Mucosa of descending colon (tissue), 3 donors: ENCODE results near the gene SGCG. TPM values are rescaled to one million over a fixed set of nuclear protein-coding genes. Genes with fewer than 3 reads are reported as not detected.

Experiments
- ATAC-seq: fragments of 200-7000 bp; cut with Tn5 transposase; one replicate; pipeline ENCODE4 v1.9.1; 2020; ENCODE audit warnings: mild to moderate bottlenecking, moderate library complexity
- DNase-seq, 3 donors: peaks; one replicate each; pipeline ENCODE4 v3.0.0-alpha.2; 2020
- H3K36me3 ChIP-seq: fragments of 200-600 bp; one replicate; pipeline ENCODE4 v1.8.0; 2021; ENCODE audit warnings: low read depth, mild to moderate bottlenecking
- H3K4me1 ChIP-seq: fragments of 200-600 bp; one replicate; pipeline ENCODE4 v1.8.0; 2021; ENCODE audit warnings: low read depth, mild to moderate bottlenecking
- H3K4me3 ChIP-seq: fragments of 200-600 bp; one replicate; pipeline ENCODE4 v1.8.0; 2021; ENCODE audit warnings: mild to moderate bottlenecking
- H3K9me3 ChIP-seq: fragments of 200-600 bp; one replicate; pipeline ENCODE4 v1.8.0; 2021; ENCODE audit warnings: mild to moderate bottlenecking
- CTCF ChIP-seq: fragments of 200-600 bp; IDR thresholded peaks from one replicate; pipeline ENCODE4 v1.8.0; 2022; ENCODE audit warnings: antibody characterized with exemption, mild to moderate bottlenecking
- intact Hi-C, 2 donors: fragments of 100-400 bp; cut with DNase I in 1 of 2; cut with micrococcal nuclease in 1 of 2; formaldehyde crosslinking; loops; one replicate each; pipeline versions ENCODE4 v1.11.0 to v1.11.1; 2022; cut with DNase I, micrococcal nuclease
- total RNA-seq, 3 donors: library from RNA; stranded (reverse); fragmentation: NEBNext Ultra II Directional in 2 of 3; extraction: Animal tissue kit (Norgen Biotek cat#: 25700) in 2 of 3; gene quantifications; one replicate each; pipeline versions ENCODE4 v1.2.1 to v1.2.4, GENCODE V29; 2021 to 2023
- donor health status: DM: no; HTN: no; CAD: no; lungs with moderate emphysema.
- donor health status: DM: no; HTN: no; CAD: no.
- donor health status: DM: no; HTN: yes; CAD: no.

The SGCG gene
- total RNA-seq, 3 donors from 2014 or later: 0.41 to 0.66 TPM; not detected in 1

GRCh38 chr13:23320926-23321534, 140.3 kb downstream of the SGCG start:
- H3K4me3 ChIP-seq: no peak overlapping the region
- intact Hi-C loops: no loop called here
- no peak for TF ChIP-seq CTCF
- no peaks in the 10 kb centered on the region for H3K4me1 ChIP-seq
- DNase-seq: no peak
- H3K9me3 ChIP-seq: no peaks in the 10 kb centered on the region
- no peaks in the 10 kb centered on the region for H3K36me3 ChIP-seq
- no peak for ATAC-seq

GRCh38 chr13:23321535-23322241, 140.9 kb downstream of the SGCG start:
- intact Hi-C loops: no loop called here
- DNase-seq: peak in 1 of 3 donors; percentile 17
- Histone ChIP-seq H3K4me1 (no peaks in the 10 kb centered on the region), H3K36me3 (no peaks in the 10 kb centered on the region), H3K4me3 (no peak overlapping the region), H3K9me3 (no peaks in the 10 kb centered on the region)
- TF ChIP-seq CTCF: no peak
- ATAC-seq: peak; percentile 56

- no peak overlapping the region for H3K4me3 ChIP-seq
- H3K9me3 ChIP-seq: no peaks in the 10 kb centered on the region
- TF ChIP-seq CTCF: no peak
- H3K4me1 ChIP-seq: no peaks in the 10 kb centered on the region
- no peaks in the 10 kb centered on the region for H3K36me3 ChIP-seq
- DNase-seq (no peak), ATAC-seq (no peak)
- intact Hi-C loops: no loop called here
Measured at GRCh38 chr13:23322353-23323336, 141.9 kb downstream of the SGCG start.

GRCh38 chr13:23323946-23324709, 143.3 kb downstream of the SGCG start:
- no peak for TF ChIP-seq CTCF
- DNase-seq: no peak
- no peak overlapping the region for H3K4me3 ChIP-seq
- no peak for ATAC-seq
- intact Hi-C loops: no loop called here
- H3K36me3 ChIP-seq: no peaks in the 10 kb centered on the region
- H3K9me3 ChIP-seq: no peaks in the 10 kb centered on the region
- no peaks in the 10 kb centered on the region for H3K4me1 ChIP-seq

- ATAC-seq (no peak), DNase-seq (no peak)
- Histone ChIP-seq H3K4me3 (no peak overlapping the region), H3K4me1 (no peaks in the 10 kb centered on the region), H3K9me3 (no peaks in the 10 kb centered on the region), H3K36me3 (no peaks in the 10 kb centered on the region)
- intact Hi-C loops: no loop called here
- no peak for TF ChIP-seq CTCF
Measured at GRCh38 chr13:23325191-23325590, 144.4 kb downstream of the SGCG start.
